GM21737 (cell line): ENCODE measurements around the gene SPTBN1.

ENCODE experiments used
- ATAC-seq: cut with Tn5 transposase; IDR thresholded peaks from one replicate; pipeline ENCODE4 v1.9.1; 2021; ENCODE audit warnings: mild to moderate bottlenecking, moderate library complexity; ENCODE audit not compliant: unreplicated experiment

Gene SPTBN1

DNA sequence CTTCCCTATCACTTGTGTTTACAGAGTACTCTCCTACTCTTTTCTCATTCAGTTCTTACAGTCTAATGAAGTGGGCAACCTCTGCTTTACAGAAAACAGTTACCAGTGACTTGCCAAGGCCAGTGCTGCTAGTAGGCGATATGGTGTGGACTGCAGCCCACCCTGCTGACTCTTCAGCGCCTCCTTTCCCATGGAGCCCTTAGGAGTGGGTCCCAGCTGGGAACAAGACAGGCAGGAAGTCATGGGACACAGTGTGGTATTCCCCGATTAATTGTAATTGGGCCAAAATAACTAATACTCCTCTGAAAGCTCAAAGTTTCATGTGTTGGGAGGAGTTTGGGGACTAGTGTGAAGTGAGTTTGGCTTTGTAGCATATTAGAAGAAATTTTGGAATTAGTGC is 147.2 kb downstream of the SPTBN1 start:
- no peak for ATAC-seq

DNA sequence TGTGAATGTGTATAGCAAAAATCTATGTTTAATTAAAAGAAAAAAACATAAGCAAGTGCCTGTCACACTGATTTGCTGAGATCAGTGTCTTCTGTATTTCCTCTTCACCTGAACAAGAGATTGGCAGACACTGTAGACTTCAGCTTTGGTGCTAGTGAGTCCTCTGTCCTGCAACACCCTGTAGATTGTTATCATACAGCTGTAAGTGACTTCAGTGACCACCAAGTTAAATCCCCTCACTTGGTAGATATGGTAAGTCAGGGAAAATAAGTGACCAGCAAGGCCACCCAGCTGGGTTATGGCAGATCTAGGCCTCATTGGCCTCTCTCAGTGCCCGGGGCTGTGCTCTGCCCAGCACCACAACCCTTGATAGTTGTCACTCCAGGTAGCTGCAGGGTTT is 147.7 kb downstream of the SPTBN1 start:
- no peak for ATAC-seq

- peak; percentile 41 for ATAC-seq
Observed at GRCh38 chr2:54604871-54605270, 148.7 kb downstream of the SPTBN1 start.

- ATAC-seq: no peak
Observed at GRCh38 chr2:54605836-54606235, 149.7 kb downstream of the SPTBN1 start.

DNA sequence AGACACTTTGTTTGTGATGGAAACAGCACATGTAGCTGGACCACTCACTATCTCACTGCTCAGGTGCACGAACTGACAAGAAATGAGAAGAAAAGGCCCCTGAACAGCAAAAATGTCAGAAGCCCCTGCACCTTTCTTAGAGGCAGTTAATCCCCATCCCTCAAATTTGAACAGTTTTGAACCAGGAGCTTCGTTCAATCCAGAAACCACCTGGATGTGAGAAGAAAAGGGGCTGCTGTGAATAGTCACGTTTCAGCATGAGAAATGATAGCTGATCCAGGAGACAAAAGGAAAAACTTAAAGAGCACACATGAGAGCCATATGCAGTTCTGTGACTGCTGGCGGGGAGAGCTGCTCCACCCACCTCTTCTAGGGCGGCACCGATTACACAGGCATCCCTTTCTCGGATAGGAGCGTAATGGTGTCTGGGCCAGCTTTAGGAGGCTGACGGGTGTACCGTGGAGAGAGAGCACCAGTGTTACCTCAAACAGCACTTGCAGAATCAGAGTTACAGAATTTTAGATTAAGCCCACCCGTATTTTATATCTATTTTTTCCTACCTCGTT is 150.3 kb downstream of the SPTBN1 start:
- ATAC-seq: no peak

DNA sequence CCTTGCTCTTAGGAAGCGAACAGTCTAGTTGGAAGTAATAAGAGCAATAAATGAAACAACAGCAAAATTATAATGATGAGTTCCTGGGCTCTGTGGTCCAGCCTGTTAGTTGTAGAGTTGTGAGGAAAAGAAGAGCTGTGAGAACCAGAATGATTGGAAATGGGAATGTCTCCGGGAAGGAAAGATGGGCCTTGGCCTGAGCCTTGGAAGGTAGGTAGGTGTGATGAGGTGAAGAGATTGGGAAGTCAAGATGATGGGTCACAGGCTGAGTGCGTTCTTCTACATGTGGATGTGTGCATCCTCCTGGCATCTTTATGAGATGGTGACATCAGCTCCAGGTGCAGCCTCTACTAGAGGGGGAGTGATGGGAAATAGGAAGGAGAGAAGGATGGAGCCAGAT is 152.1 kb downstream of the SPTBN1 start:
- ATAC-seq: no peak

- ATAC-seq: no peak
Observed at GRCh38 chr2:54609241-54609640, 153.1 kb downstream of the SPTBN1 start.

GRCh38 chr2:54609647-54610046 is 153.5 kb downstream of the SPTBN1 start:
- no peak for ATAC-seq

DNA sequence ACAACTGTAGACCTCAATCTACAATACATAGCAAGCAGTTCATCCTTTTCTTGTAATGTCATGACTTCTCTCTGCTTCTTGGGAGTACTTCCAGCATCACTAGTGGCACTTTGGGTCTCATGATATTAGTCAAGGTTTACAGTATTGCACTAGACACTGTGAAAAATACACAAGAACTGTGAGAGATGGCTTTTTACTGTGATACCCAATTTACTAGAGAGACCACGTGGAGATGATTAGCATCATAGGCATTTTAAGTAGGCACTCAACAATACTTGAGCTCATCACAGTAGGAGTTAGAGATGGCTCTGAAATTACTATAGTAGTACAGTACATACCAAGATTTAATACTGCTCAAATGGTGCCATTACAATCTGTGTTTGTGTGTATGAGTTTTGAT is 154.6 kb downstream of the SPTBN1 start:
- ATAC-seq: no peak

GRCh38 chr2:54611830-54612545 is 155.9 kb downstream of the SPTBN1 start:
- no peak for ATAC-seq

DNA sequence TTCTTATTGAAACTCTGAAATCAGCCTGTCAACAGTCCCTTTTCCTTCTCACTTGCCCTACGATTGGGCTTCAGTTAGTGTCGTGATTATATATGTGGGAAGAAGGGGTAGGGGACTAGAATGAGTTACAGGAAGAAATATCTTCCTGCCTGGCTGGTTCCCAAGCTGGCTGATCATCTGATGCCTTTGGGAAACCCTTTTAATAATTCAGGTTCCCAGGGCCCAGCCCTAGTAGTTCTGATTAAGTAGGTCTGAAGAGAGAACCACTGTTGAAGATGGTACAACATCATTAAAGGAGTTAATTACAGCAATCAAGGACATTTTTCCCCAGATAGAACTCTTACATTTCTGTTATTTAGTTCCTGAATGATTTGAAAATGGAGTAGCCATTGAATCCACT is 157.3 kb downstream of the SPTBN1 start:
- ATAC-seq: no peak

GRCh38 chr2:54613794-54614257 is 157.7 kb downstream of the SPTBN1 start:
- peak; percentile 70 for ATAC-seq

- no peak for ATAC-seq
Observed at GRCh38 chr2:54614819-54615218, 158.7 kb downstream of the SPTBN1 start.

DNA sequence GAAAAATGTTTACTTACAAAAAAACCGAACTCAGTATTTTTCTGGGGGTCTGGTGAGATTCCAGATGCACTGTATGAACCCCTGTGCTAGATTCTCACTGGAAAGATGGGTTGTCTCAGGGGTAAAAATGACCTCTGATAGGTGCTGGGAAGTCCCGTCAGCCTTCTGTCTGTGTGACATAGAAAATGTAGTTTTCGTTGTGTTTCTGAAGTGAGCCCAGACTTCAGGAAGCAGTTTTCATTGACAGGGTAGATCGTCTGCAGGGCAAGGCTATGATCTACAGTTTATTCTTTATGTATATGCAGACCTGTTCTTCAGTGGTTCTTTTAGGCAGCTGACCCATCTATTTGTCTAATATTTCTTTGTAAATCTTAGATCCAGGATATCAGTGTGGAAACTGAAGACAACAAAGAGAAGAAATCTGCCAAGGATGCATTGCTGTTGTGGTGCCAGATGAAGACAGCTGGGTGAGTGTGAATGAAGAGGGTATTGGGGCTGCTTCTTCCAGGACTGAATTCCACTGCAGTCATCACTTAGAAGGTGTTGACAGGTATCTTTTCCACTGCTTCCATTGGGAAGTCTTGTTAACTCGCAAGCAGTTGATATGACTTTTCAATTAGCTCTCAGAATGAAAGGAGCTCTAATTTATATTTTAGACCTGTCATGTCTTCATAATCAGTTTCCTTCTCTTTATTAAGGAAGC is 159.9 kb downstream of the SPTBN1 start:
- ATAC-seq: no peak

- ATAC-seq: no peak
Observed at GRCh38 chr2:54617409-54617808, 161.3 kb downstream of the SPTBN1 start.

- ATAC-seq: no peak
Observed at GRCh38 chr2:54618646-54619565, 162.8 kb downstream of the SPTBN1 start.

GRCh38 chr2:54619660-54620231 is 163.6 kb downstream of the SPTBN1 start:
- ATAC-seq: no peak

DNA sequence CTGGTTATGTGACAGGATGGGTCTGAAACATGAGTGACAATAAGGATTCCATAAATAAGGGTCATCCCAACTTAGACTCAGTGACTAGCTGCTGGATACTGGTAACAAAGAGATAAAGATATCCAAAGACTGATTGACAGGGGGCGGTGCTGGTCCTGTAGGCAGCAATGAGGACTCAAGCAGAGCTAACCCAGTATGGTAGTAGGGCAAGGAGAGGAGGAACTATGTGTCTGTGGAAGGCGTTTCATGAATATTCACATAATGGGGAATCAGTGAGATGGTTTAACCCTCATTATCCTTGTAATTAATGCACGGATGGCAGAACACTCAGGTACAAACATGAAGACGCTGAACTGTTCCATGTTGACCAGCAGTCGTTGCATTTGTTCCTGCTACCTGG is 164.8 kb downstream of the SPTBN1 start:
- ATAC-seq: no peak

DNA sequence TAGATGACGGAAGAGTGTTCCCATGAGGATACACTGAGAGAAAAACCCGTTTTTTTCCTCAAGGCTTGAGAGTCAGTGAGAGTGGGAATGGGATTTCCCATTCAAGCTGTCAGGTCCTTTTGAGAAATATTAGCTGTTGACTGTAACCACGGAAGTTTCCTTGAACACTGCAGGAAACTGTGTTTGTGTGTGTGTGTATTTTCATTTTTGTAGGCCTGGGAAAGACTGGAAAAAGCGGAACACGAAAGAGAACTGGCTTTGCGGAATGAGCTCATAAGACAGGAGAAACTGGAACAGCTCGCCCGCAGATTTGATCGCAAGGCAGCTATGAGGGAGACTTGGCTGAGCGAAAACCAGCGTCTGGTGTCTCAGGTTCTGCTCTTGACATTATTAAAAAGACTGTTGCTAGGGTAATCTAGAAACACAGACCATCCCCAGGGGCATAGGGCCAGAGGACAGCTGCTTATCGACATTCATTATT is 168.5 kb downstream of the SPTBN1 start:
- ATAC-seq: no peak

- ATAC-seq: no peak
Observed at GRCh38 chr2:54626131-54626530, 170.0 kb downstream of the SPTBN1 start.

GRCh38 chr2:54626884-54627283 is 170.8 kb downstream of the SPTBN1 start:
- ATAC-seq: no peak
